ENCODE results near the gene RAI14.

The RAI14 gene

GRCh38 chr5:34648039-34648839, 7.9 kb upstream of the RAI14 start:
- DNase-seq (ENCODE audit: low read depth): no peak

DNA sequence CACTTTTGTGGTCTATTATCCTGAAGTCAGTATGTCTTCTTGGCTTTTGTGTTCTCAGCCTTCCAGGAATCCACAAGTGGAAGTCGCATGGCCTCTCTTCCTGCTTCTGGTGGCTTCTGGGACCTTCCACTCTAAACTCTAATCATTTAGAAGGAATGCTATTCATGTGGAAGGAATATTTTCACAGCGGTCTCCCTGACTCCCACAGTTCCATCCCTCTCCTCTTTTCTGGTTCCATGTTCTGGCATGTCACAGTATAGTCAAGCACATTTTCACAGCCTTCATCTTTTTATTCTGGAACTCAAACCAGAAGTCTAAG, 7.3 kb upstream of the RAI14 start:
- DNase-seq (ENCODE audit: low read depth): no peak

- DNase-seq (ENCODE audit: low read depth): no peak
Measured at GRCh38 chr5:34651791-34652190, 4.3 kb upstream of the RAI14 start.

DNA sequence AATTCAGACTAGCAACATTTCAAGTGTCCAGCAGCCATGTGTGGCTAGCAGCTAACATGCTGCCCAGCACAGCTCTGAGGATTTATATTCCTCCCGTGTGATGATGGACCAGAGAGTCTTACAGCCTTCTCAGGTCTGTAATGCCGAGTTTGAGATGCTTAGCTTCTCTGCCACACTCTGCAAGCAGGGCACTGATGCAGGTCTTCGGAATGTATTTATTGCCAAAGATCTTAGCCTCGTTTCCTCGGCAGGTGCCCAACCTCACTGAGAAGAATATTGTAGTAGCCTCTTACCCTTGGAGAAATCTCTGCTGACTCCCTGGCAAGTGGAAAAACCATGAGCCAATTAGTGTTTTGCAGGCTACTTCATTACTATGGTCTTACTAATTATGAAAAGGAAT, 3.7 kb upstream of the RAI14 start:
- no peak for DNase-seq (ENCODE audit: low read depth)

DNA sequence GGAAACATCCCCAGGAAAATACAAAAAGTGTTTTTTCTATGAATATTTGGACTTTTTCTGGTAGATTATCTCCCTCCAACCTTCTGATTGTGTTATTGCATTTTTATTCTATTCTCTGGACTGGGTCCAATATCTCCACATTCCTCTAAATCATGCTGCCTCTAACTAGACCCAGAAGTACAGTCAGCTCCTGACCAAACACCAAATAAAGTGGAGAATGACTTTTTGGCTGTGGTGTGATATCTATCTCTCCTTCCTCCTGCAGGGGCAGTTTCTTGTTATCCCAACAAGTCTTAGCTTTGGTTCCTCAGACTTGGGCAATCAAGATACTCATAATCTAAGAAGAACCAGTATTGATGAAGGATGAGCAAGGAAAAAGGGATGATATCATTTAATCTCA, 3.2 kb upstream of the RAI14 start:
- DNase-seq (ENCODE audit: low read depth): no peak

DNA sequence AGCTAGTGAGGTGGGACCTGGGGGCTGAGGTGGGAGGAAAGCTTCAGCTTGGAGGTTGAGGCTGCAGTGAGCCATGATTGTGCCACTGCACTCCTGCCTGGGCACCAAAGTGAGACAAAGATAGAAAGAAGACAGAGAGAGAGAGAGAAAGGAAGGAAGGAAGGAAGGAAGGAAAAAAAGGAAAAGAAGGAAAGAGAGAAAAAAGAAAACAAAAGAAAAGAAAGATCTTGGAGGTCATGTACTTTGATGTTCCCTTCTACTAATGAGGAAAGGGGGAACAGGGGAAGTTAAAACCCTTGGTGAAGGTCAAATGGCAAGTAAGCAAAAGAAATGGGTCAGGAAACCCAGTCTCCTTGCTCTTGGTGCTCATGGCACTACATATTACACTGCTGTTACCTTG, 2.4 kb upstream of the RAI14 start:
- DNase-seq (ENCODE audit: low read depth): no peak

GRCh38 chr5:34655354-34655991, 655 bp upstream of the RAI14 start:
- peak; percentile 51 for DNase-seq (ENCODE audit: low read depth)

GRCh38 chr5:34656700-34657273, 659 bp downstream of the RAI14 start:
- DNase-seq (ENCODE audit: low read depth): no peak

DNA sequence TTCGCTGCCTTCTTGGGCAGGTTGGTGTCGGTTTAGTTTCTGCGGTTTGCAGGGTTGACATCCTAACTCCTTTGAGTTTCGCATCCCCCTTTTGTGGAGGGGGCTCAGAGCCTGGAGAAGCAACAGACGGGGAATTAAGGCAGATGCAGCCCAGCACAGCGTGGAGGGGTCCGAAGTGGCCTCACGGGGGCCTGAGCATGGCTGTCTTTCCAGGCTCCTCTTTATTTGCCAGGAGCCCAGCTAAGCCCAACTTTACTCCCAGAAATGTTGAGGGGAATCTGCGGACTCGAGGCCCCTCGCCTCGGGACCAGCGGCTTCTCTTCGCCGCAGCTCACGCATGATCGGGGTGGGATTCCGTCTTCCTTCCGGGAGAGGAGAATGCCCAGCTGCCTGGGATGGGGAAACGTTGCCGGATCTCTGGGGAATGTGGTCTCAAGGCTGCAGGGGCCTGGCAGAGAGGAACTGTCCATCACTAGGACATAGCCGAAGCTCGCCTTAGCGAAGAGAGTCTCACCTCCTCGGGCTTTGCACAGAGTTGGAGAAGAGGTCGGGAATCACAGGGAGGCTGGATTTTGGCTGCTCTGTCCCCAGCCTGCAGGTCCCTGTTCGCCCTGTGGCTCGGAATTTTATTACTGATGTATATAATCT, 1.3 kb downstream of the RAI14 start:
- peak; percentile 31 for DNase-seq (ENCODE audit: low read depth)

DNA sequence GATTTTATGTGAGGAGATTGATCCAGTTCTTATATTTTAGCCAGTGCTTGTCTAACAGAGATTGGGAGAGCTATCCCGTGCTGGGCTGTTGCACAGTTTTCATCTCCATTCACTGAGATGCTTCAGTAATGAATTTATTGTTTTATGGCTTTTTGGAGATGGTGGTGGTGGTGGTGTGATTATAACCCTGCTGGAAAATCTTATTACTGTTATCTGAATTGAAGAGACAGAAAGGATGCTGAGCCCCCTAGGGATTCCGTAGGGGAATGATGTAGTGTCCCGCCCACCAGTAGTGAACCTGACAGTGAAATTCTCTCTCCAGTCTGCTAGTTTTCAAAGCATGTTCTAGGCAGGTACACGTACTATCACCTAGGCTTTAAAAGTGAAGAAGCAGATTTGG, 1.9 kb downstream of the RAI14 start:
- peak; percentile 35 for DNase-seq (ENCODE audit: low read depth)

DNA sequence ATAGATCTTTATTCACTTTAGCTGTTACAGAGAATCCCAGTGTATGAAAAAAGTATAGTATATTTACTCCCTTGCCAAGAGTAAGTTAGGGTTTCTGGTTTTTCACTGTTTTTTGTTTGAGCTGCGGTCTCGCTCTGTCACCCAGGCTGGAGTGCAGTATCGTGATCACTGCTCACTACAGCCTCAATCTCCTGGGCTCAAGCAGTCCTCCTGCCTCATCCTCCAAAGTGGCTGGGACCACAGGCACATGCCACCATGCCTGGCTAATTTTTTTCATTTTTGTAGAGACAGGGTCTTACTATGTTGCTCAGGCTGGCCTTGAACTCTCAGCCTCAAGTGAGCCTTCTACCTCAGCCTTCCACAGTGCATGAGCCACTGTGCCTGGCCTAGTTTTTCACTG, 3.0 kb downstream of the RAI14 start:
- no peak for DNase-seq (ENCODE audit: low read depth)

DNA sequence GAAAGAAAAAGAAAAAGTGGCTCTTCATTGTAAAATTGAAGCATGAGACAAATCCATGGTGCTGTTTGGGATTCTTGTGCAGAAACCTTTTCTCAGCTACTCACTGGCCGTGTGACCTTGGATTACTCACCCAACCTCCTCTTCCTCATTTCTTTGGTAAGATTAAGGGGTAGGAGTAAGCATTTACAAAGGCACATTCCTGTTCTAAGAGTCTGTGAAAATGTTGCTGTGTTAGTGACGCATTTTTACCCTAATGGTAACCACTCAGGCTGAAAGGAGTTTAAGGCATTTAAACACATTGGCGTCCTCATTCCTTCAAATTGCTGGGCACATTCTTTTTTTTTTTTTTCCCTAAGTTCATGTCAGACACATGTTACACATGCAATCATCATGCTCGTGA, 4.3 kb downstream of the RAI14 start:
- DNase-seq (ENCODE audit: low read depth): no peak

DNA sequence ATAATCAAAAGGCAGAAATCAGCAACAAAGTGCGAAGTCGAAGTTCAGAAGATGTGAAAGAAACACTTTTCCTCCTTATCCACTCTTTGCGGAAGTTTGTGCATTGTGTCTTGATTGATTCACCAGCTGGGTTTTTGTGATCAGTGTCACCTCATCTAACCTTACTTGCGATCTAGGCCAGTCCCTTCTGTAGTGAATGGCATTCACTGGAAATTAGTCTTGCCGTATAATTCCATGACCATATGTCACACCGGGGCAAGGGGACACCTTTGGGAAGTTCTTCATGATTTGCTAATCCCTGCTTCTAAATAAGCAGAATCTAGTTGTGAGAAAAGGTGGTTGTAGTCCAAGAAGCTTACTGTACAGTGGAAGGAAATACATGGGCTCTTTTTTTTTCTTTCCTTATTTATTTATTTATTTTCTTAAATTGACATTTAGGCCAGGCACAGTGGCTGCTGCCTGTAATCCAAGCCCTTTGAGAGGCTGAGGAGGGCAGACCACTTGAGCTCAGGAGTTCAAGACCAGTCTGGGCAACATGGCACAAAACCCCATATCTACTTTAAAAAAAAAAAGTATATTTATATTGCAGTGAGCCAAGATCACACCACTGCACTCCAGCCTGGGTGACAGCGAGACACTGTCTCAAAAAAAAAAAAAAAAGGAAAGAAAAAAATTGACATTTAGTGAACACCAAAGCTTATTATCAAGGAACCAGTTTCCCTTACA, 7.8 kb downstream of the RAI14 start:
- no peak for DNase-seq (ENCODE audit: low read depth)

DNA sequence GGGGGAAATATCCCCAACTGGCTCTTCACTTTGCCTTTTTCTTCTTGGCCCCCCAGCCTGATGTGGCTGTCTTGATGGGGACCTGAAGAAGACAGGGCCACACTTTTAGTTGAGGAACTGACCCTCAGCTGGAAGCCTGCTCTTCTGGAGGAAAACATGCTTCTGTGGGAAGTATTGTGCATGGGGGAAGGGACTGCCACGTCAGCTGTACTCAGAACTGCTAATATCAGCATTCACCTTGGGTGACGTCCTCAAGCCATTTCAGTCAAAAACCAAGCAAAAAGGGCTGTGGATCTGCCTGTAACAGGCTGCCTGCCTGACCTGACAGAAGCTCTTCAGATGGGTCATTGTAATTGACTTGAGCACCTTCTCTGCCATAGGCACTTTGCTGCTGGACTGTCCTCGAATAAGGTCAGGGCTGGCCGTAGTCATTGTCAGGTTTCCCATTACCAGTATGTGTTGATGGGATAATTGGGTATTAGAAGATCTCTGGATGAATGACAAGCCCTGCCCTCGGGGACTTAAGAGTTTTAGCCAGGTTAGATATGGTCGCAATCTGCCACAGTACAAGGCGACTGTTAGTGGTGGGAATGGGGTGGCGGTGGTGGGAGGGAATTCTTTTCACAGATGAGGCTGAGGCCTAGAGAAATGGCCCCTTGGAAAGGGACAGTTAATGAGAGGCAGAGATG, 10.4 kb downstream of the RAI14 start:
- DNase-seq (ENCODE audit: low read depth): no peak

DNA sequence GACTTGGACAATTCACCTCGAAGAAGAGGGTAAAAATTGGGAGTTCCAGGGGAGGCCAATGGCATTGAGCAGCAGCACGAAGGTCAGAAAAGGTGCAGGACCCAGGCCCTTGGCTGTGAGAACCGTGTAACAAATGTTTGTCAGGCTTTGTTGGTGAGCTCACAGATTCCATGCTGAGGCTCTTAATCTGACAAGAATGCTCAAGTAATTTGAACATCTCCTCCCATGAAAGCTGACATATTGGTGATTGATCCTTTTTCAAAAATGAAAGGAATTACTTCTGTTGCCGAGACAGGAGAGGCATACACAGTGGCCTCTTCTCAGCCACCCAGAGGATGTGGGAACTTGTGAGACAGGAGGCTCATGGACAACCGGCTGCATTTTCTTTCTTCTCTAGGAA, 11.6 kb downstream of the RAI14 start:
- DNase-seq (ENCODE audit: low read depth): no peak

DNA sequence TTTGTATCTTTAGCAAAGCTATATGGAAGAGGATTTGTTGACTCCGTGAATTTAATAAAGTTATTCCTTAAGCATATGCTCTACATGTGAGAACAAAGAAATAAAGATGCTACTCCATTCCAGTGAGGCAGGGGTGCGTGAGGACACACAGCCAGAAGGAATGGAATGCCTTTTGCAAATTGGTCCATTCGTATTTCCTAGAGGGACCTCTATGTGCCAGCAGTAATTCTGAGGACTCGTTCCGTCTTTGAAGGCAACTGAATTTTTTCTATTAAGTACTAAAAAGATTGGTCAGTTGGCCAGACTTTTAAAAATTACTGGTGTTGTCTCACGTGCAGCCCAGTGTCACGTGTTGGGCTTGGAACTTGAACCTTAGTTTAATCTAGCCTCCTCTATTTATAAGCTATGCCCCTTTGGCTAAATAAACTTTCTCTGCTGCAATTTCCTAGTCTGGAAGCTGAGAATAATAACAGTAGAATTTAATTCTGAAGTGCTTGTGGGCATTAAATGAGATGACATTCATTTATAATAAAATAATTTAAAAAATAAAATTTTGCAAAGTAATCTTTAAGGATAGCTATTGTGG, 13.9 kb downstream of the RAI14 start:
- no peak for DNase-seq (ENCODE audit: low read depth)

DNA sequence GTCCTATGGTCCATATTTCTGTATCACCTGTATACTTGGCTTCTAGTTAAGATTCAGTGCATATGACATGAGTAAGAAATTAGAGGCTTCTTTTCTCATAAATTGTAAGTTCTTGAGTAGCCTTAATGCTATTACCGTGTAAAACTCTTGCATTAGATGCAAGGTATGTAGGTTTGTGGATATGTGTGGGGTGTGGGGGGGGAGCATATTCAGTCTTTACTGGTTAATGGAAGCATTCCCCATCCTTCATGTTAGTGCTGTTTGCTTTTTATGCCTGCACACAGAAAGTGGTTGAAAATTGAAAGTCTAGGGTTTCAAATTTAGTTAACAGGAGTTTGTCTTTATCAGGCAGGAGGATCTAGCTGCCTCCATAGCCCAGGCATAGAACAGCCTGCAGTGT, 16.1 kb downstream of the RAI14 start:
- no peak for DNase-seq (ENCODE audit: low read depth)

DNA sequence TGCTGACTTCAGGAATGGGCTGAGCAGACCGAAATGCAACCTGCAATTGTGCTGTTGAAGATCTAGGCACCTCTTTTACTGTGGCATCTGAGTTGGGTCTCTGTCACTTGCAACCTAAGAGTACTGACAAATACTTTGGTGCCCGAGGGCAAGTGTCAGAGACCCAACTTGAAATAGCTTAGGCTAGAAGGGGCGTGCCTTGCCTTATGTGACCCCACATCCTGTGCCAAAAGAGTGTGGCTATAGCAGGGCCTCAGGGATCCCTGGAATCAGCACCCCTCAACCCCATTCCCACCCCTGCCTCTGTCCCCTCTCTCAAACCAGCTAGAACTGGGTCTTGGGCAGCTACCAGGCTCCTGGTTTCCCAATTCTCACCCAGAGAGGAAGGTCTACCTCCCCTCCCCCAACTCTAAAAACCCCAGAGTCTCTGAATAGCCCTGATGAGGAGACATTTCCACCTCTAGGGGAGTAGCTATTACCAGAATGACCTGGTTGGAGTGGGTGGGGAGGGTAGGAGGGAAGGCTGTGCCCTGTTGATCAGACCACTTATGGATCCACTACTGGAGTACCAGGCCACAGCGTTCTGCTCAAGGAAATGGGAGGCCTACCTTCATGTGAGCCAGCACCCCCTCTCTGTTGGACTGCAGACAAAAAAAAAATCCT, 17.5 kb downstream of the RAI14 start:
- DNase-seq (ENCODE audit: low read depth): no peak

DNA sequence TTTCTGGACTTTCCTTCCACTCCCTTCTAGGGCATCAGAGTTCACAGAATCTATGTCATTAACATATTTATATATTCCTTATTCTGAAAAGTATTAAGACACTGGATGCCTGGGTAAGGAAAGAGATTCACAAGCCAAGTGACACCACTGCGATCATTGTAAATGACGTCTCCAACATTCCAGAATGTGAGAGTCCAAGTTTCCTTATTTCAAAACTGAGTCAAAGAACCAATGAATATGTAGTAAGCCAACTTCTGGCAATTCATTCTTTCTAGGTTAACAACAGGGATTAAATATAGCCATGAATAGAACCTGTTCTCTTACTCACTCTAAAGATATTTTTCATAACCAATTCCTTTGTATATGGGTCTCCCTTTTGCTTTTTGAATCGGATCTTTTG, 18.1 kb downstream of the RAI14 start:
- peak; percentile 98 for DNase-seq (ENCODE audit: low read depth)

DNA sequence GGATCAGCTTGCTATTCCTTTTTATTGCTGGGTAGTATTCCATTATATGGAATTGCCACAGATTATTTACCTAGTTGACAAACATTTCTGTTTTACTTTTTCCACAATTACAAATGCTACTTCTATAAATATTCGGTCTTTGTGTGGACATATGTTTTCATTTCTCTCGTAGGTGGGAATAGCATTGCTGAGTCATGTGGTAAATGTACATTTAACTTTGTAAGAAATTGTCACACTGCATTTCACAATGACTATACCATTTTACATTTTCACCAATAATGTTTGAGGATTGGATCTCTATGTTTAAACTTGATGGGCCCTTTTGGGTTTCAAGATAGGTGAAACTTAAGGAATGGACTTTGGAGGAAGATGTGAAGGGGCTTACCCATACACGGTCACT, 19.7 kb downstream of the RAI14 start:
- no peak for DNase-seq (ENCODE audit: low read depth)

DNA sequence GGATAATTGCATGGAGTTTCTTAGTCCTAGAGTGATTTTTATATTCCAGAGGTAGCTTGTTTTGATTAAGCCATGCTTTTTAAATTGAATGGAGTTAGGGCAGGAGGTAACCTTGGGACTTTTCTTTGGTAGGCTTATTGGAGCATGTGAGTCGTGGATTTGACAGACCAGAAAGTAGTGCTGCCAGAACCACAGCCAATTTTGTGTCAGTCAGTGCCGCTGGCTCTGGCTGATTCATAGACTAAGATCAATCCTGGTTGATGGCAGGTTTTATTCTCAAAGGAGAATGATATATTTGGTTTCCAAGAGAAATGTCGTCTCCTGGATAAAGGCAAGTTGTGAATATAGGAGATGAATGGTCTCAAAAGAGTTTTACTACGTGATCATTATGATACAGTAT, 20.3 kb downstream of the RAI14 start:
- DNase-seq (ENCODE audit: low read depth): no peak

All from HS-5 (cell line).